Islet precursor cell (in vitro differentiated cells): ENCODE results near the gene MAPKBP1.
A peak's percentile ranks its signal among the peaks of the same experiment; 100 is the strongest.
"Not testable (repeated sequence)": the region's sequence is repeated elsewhere in the genome, so short reads cannot be mapped to it uniquely, and the experiment has no call there.

Source experiments
- DNase-seq: peaks from one replicate; pipeline ENCODE4 v3.0.0-alpha.2; 2018

MAPKBP1 gene

GRCh38 chr15:41774062-41774881, at the start of gene MAPKBP1:
Gene MAPKBP1, plus strand, starts transcription at chr15:41774484. Its CDS starts 792 bp downstream, at chr15:41775276.
- DNase-seq, result peak; percentile 100

GRCh38 chr15:41727143-41727542, 47.1 kb upstream of the MAPKBP1 start:
- no peak for DNase-seq

GRCh38 chr15:41728061-41728460, 46.2 kb upstream of the MAPKBP1 start:
- not testable (repeated sequence) for DNase-seq

GRCh38 chr15:41730543-41730942, 43.7 kb upstream of the MAPKBP1 start:
- no peak for DNase-seq

GRCh38 chr15:41732483-41732882, 41.8 kb upstream of the MAPKBP1 start:
- DNase-seq, result no peak

GRCh38 chr15:41734079-41734478, 40.2 kb upstream of the MAPKBP1 start:
- no peak for DNase-seq

- no peak for DNase-seq
Measured at GRCh38 chr15:41735046-41735445, 39.2 kb upstream of the MAPKBP1 start.

GRCh38 chr15:41735492-41735891, 38.8 kb upstream of the MAPKBP1 start:
- not testable (repeated sequence) for DNase-seq

- no peak for DNase-seq
Measured at GRCh38 chr15:41746802-41747201, 27.5 kb upstream of the MAPKBP1 start.

- no peak for DNase-seq
Measured at GRCh38 chr15:41756198-41756597, 18.1 kb upstream of the MAPKBP1 start.

- peak; percentile 74 for DNase-seq
Measured at GRCh38 chr15:41772720-41773331, 1.5 kb upstream of the MAPKBP1 start.

GRCh38 chr15:41773332-41773728, 954 bp upstream of the MAPKBP1 start:
- DNase-seq, result no peak

- DNase-seq, result no peak
Measured at GRCh38 chr15:41773729-41774061, 589 bp upstream of the MAPKBP1 start.

- DNase-seq, result no peak
Measured at GRCh38 chr15:41774882-41775417, 666 bp downstream of the MAPKBP1 start.

GRCh38 chr15:41775651-41776050, 1.4 kb downstream of the MAPKBP1 start:
- no peak for DNase-seq

- DNase-seq, result no peak
Measured at GRCh38 chr15:41777421-41777973, 3.2 kb downstream of the MAPKBP1 start.

- DNase-seq, result no peak
Measured at GRCh38 chr15:41778521-41778920, 4.2 kb downstream of the MAPKBP1 start.

- no peak for DNase-seq
Measured at GRCh38 chr15:41779662-41780157, 5.4 kb downstream of the MAPKBP1 start.

GRCh38 chr15:41780266-41780665, 6.0 kb downstream of the MAPKBP1 start:
- no peak for DNase-seq

- DNase-seq, result no peak
Measured at GRCh38 chr15:41780727-41781126, 6.4 kb downstream of the MAPKBP1 start.

GRCh38 chr15:41782371-41783282, 8.3 kb downstream of the MAPKBP1 start:
- no peak for DNase-seq

- no peak for DNase-seq
Measured at GRCh38 chr15:41783296-41783695, 9.0 kb downstream of the MAPKBP1 start.

GRCh38 chr15:41788262-41788661, 14.0 kb downstream of the MAPKBP1 start:
- DNase-seq, result no peak
